HK-2 (cell line): ENCODE data around the gene NHERF2.

ENCODE experiments used
- DNase-seq: peaks from one replicate; pipeline ENCODE4 v3.0.0-alpha.2; 2018; ENCODE audit not compliant: unreplicated experiment

Gene NHERF2

DNA sequence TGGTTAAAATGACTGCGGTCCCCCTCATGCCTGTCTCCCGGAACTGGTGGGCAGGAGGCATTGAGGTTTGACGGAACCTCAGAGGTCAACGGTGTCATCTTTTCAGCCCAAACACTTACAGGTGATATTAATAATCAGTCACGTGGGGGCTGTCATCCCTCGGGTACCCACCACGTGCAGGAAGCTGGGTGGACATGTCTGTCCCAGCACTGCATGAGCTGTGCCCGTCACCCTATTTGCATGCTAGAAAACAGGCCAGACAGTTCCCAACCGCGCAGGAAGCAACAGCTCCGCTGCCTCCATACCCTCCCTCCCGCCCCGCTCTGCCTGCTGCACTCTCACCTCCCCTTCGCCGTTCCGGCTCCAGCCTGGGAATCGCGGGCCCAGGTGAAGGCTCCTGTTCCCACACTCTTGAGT lies 35.6 kb upstream of the NHERF2 start:
- no peak for DNase-seq

DNA sequence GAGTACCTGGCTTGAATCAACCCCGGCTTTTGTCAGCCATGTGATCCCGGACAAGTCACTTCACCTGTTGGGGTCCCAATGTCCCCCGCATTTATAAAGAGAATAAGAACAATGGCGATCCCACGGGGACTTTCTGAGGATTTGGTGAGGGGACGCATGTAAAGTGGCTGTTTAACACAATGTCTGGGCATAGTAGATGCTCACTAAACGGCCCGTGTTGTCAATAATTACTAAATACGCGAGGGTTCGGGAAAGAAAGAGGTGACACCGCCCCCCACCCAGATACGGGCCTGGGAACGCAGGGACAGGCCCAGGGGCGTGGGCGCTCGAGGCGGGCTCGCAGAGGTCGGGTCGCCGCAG lies 35.1 kb upstream of the NHERF2 start:
- DNase-seq: no peak

- DNase-seq: peak; percentile 98
Observed at GRCh38 chr16:1991948-1992703, 34.6 kb upstream of the NHERF2 start.

DNA sequence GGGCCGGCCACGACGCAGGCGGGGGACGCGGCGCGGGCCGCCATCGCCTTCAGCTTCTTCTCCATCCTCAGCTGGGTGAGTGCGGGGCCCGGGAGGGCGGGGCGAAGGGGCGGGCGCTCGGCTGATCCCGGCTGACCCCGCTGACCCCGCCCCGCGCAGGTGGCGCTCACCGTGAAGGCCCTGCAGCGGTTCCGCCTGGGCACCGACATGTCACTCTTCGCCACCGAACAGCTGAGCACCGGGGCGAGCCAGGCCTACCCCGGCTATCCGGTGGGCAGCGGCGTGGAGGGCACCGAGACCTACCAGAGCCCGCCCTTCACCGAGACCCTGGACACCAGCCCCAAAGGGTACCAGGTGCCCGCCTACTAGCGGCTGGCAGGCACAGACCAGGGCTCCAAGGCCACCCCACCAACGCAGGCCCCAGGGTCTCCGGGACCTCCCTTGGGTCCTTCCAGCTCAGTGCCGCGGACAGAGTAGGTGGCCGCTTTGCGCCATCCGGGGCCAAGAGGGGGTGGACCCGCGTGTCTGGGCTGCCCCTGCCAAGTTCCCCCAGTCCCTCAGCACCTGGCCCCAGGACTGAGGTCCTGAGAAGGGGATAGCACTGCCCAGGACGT lies 33.9 kb upstream of the NHERF2 start:
- no peak for DNase-seq

GRCh38 chr16:1993731-1994131 lies 33.0 kb upstream of the NHERF2 start:
- peak; percentile 54 for DNase-seq

- no peak for DNase-seq
Observed at GRCh38 chr16:1997494-1998359, 29.0 kb upstream of the NHERF2 start.

DNA sequence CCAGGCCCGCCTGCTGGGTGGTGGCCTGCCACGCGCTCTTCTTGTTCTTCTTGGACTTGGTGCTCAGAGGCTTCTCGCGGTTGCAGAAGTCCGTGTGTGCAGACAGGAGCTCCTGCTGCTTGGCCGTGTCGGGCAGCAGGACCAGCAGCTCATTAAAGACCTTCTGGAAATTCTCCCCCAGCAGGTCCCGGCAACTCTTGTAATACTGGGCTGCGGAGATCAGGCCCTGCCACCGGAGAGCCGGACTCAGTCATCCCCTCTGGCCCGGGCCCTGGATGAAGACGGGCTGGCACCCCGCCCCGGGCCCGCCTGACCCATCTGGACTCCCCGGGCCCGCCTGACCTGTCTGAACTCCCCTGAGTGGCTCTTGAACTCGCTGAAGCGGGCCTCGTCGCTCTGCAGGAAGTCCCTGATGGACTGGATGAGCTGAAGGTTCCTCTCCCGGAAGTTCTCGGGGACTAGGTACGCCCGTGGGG lies 28.3 kb upstream of the NHERF2 start:
- no peak for DNase-seq

- DNase-seq: no peak
Observed at GRCh38 chr16:1998852-1999801, 27.6 kb upstream of the NHERF2 start.

- no peak for DNase-seq
Observed at GRCh38 chr16:1999866-2000514, 26.7 kb upstream of the NHERF2 start.

- no peak for DNase-seq
Observed at GRCh38 chr16:2001035-2001434, 25.7 kb upstream of the NHERF2 start.

DNA sequence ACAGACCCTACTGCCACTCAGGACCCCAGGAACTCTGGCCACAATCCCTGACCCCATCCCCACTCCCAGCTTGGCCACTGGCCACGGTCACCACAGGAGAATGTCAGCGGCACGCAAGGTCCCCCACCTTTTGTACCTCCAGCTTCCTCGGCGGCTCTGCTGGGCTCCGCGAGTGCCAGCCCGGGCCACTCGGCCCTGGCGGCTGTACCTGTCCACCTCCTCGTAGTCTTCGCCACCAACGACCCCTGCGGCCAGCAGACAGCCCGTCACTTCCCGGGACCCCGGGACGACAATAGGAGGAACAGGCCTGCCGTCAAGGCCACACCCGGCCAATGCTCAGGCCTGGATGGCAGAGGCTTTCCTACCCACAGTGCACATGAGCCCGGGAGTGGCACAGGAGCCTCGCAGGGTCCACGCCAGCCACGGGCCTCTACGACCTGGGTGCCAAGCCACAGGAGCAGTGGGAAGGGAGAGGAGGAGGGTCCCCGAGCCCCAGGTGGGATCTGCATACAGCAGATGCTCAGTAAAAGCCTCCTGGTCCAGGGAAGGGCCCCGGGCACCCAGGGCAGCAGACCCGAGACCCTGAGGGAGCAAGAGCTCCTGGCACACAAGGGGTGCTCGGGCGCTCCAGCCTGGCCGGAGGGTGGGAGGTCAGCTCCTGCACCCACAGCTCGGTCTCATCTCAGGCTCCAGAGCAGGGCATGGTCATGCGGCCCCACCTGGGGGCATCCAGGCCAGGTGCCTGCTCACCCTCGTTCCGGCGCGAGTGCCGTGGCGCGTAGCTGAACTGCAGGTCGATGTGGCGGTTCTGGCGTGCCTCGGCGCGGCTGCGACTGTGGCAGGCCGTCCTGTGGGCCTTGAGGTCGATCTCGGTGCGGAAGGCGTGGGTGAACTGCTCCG lies 25.0 kb upstream of the NHERF2 start:
- DNase-seq: no peak

GRCh38 chr16:2002406-2003230 lies 24.1 kb upstream of the NHERF2 start:
- DNase-seq: no peak

DNA sequence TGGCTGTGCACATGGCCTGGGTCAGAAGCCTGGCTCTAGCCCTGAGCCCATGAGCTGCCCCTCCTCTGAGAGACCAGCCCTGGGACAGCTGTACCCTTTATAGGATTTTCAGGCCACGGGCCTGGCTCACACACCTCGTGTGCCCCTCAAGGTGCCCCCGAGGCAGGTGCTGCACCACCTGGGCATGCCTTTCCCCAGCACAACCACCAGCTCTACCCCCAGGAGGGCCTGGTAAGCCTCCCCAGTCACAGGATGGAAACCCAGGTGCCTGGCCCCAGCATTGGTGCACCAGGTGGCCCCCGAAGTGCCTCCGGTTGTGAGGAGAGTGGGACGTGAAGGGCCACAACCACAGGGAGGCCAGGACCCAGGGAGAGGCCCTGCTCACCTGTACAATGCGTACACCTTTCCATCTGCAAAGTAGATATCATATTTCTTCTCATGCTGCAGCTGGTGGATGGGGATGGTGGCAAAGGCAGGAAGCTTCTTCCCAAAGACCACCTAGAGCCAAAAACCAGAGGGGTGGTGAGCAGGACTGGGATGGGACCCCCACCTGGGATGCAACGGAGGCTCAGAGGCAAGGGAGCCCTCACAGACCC lies 23.4 kb upstream of the NHERF2 start:
- no peak for DNase-seq

- DNase-seq: peak; percentile 61
Observed at GRCh38 chr16:2003827-2004641, 22.7 kb upstream of the NHERF2 start.

DNA sequence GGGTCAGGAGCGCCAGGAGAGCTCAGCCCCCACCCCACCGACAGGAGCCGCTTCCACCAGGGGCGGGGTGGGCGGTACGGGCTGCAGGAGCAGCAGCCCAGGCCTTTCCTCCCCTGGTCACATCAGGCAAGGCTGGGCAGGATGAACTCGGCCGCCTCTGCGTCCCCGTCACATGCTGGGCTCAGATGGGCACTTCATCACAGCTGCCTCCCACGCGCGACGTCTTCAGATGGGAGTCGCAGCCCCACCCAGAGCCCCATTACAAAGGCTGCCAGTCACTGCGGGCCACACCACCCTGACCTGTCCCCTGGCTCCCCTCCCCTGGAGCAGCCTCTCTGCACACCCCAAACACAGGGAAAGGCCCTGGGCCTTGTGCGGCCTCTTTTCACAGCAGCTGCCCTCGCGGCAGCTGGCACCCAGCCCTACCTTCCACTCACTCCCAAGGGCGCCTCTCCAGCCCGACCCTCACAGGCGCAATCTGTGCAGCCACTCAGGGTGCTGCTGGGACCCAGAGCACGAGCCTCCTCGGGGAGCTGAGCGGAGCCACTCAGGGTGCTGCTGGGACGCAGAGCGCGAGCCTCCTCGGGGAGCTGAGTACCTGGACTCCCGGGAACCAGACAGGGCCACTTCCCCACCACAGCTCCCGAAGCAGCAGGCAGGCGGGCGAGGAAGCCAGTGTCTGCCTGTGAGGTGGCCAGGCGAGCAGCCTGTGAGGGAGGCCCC lies 21.7 kb upstream of the NHERF2 start:
- no peak for DNase-seq

- DNase-seq: no peak
Observed at GRCh38 chr16:2005646-2006045, 21.1 kb upstream of the NHERF2 start.

GRCh38 chr16:2006317-2006716 lies 20.4 kb upstream of the NHERF2 start:
- no peak for DNase-seq
